Effector memory CD4-positive, alpha-beta T cell (primary cell): ENCODE data around the gene FAM216B.
"Not testable (repeated sequence)": the region's sequence is repeated elsewhere in the genome, so short reads cannot be mapped to it uniquely, and the experiment has no call there.

Experiments used
- DNase-seq, 3 donors: peaks; one replicate each; pipeline ENCODE4 v3.0.0-alpha.2; 2020
- H3K27ac ChIP-seq: 2 replicates; pipeline ENCODE4 v1.7.0; 2013; ENCODE audit warnings: mild to moderate bottlenecking, low read length, moderate library complexity; ENCODE audit not compliant: insufficient read depth, poor library complexity, severe bottlenecking
- H3K27me3 ChIP-seq: replicated peaks from 2 replicates; pipeline ENCODE4 v1.7.0; 2013; ENCODE audit warnings: mild to moderate bottlenecking, low read length; ENCODE audit not compliant: insufficient read depth, control insufficient read depth, poor library complexity, severe bottlenecking
- H3K36me3 ChIP-seq: 2 replicates; pipeline ENCODE4 v1.7.0; 2013; ENCODE audit warnings: mild to moderate bottlenecking, low read length, moderate library complexity; ENCODE audit not compliant: control insufficient read depth, insufficient read depth
- H3K4me1 ChIP-seq: 2 replicates; pipeline ENCODE4 v1.7.0; 2013; ENCODE audit warnings: low read length, mild to moderate bottlenecking; ENCODE audit not compliant: control insufficient read depth, insufficient read depth, poor library complexity, severe bottlenecking
- H3K4me3 ChIP-seq: 2 replicates; pipeline ENCODE4 v1.7.0; 2013; ENCODE audit warnings: low read length, low read depth, mild to moderate bottlenecking; ENCODE audit not compliant: insufficient read depth, poor library complexity, severe bottlenecking
- H3K9me3 ChIP-seq: 2 replicates; pipeline ENCODE4 v1.7.0; 2013; ENCODE audit warnings: mild to moderate bottlenecking, low read length, moderate library complexity; ENCODE audit not compliant: control insufficient read depth

FAM216B gene

DNA sequence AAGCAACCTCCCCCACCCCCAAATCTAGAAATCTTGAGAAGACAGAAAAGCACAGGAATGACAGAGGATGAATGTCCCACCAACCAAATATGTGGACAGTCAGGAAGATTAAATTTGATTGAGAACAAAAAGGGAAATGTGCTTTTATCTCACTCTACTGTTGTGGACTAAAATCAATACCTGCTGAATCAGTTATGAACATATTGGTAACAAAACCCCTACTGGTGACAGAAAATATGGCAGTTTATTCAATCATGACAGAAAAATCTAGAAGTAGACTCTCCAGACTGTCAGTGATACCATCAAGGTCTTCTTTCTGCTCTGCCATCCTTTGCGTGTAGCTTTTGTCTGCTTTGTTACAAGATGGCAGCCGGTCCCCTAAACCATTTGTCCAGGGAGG is 35.2 kb downstream of the FAM216B start:
- H3K36me3 ChIP-seq: no peaks in the 10 kb centered on the region
- H3K4me1 ChIP-seq: no peaks in the 10 kb centered on the region
- no peaks in the 10 kb centered on the region for H3K27me3 ChIP-seq
- no peak for DNase-seq
- H3K27ac ChIP-seq: no peak overlapping the region
- no peak overlapping the region for H3K4me3 ChIP-seq
- no peaks in the 10 kb centered on the region for H3K9me3 ChIP-seq

GRCh38 chr13:42819687-42820086 is 38.3 kb downstream of the FAM216B start:
- H3K4me1 ChIP-seq, DNase-seq, H3K27me3 ChIP-seq, H3K9me3 ChIP-seq, H3K4me3 ChIP-seq, H3K27ac ChIP-seq, H3K36me3 ChIP-seq: not testable (repeated sequence)

GRCh38 chr13:42820451-42820850 is 39.1 kb downstream of the FAM216B start:
- Histone ChIP-seq H3K27me3 (no peaks in the 10 kb centered on the region), H3K36me3 (no peaks in the 10 kb centered on the region), H3K4me1 (no peaks in the 10 kb centered on the region), H3K4me3 (no peak overlapping the region), H3K27ac (no peak overlapping the region), H3K9me3 (no peaks in the 10 kb centered on the region)
- no peak for DNase-seq

DNA sequence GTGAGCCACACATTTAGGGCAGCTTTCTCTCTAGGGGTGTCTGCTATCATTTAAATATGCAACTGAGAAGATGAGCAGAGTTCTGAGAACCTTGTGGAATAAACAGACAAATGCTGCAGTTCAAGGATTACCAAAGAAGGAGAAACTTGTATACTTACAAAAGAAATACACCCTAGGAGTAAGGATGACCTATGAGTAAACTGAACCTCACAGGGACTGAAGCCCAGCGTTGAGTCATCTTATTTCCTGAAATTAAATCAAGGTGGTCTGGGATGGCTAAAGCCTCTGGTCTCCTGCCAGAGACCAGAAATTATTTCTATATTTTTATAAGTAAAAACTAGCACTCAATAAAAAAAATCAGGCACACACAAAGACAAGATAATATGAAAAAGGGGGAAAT is 40.1 kb downstream of the FAM216B start:
- no peaks in the 10 kb centered on the region for H3K4me1 ChIP-seq
- DNase-seq: no peak
- H3K4me3 ChIP-seq: no peak overlapping the region
- no peak overlapping the region for H3K27ac ChIP-seq
- H3K9me3 ChIP-seq: no peaks in the 10 kb centered on the region
- H3K27me3 ChIP-seq: no peaks in the 10 kb centered on the region
- H3K36me3 ChIP-seq: no peaks in the 10 kb centered on the region

DNA sequence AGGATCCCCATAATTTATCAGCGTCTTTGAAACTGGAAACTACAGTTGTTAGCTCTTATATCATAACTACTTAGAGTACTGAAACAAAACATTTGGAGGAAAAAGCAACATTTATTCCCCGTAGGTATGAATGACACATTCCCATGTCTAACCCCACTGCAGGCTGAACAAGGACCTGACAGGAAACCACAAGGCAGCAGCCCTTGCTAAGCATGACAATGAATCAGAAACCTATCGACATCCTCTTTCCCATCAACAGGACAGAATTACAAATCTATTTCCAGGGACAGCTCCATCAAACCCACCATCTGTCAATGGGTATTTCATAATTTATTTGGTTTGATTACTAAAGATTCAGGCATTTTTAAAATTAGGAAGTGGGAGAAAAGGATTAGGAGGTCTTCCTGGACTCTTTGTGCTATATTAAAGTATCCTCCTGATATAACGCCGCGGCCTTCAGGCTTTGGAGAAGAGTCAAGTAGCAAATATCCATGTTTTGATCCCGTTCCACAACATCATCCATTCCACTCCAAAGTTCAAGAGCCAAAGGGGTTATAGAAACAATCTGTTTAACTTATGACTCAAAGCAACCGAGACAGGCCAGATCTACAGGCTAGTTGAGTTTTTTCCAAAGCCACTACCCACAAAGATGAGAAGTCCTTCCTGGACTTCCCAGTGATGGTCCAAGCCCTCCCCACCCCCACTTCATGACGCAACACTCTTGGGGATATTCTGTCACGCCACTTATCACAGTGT is 51.1 kb downstream of the FAM216B start:
- no peak overlapping the region for H3K27ac ChIP-seq
- DNase-seq: no peak
- no peaks in the 10 kb centered on the region for H3K9me3 ChIP-seq
- H3K36me3 ChIP-seq: no peaks in the 10 kb centered on the region
- H3K4me3 ChIP-seq: no peak overlapping the region
- no peaks in the 10 kb centered on the region for H3K4me1 ChIP-seq
- H3K27me3 ChIP-seq: no peaks in the 10 kb centered on the region

DNA sequence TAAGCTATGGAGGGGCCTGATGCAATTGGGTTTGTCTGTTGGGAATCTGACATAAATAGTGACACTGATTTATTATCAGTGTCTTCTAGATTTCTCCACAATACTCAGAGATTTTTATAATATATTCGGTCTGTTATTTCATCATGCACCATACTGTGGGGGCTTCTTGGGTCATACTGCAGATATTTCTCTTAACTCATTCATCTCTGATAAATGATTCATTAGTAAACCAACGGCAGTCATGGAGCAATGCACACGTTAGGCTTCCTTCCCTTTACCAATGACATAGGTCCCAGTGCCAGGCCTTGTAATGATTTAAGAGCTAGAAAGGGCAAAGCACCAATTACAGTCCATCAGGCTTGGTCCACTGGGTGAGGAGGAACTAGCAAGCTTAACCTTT is 53.6 kb downstream of the FAM216B start:
- no peak overlapping the region for H3K4me3 ChIP-seq
- H3K4me1 ChIP-seq: no peaks in the 10 kb centered on the region
- no peaks in the 10 kb centered on the region for H3K36me3 ChIP-seq
- H3K27ac ChIP-seq: no peak overlapping the region
- DNase-seq: no peak
- no peaks in the 10 kb centered on the region for H3K9me3 ChIP-seq
- H3K27me3 ChIP-seq: no peaks in the 10 kb centered on the region

- Histone ChIP-seq H3K4me3 (no peak overlapping the region), H3K27me3 (no peaks in the 10 kb centered on the region), H3K27ac (no peak overlapping the region), H3K9me3 (no peaks in the 10 kb centered on the region), H3K4me1 (no peaks in the 10 kb centered on the region), H3K36me3 (no peaks in the 10 kb centered on the region)
- no peak for DNase-seq
Observed at GRCh38 chr13:42836930-42837690, 55.7 kb downstream of the FAM216B start.
